ENCODE data around the gene RUFY4. TPM values are rescaled to one million over a fixed set of nuclear protein-coding genes. Genes with fewer than 3 reads are reported as not detected.

RUFY4 gene
- total RNA-seq = not detected

- peak; percentile 90 for DNase-seq
Measured at GRCh38 chr2:218068721-218069334, at the start of gene RUFY4. TSS of gene RUFY4 (plus strand) at chr2:218069253. CDS start at chr2:218070606, 1,353 bp downstream.

GRCh38 chr2:218019411-218020060 lies 49.5 kb upstream of the RUFY4 start:
- DNase-seq = no peak

GRCh38 chr2:218020281-218020680 lies 48.8 kb upstream of the RUFY4 start:
- no peak for DNase-seq

GRCh38 chr2:218020966-218021535 lies 48.0 kb upstream of the RUFY4 start:
- DNase-seq = no peak

GRCh38 chr2:218021536-218022071 lies 47.4 kb upstream of the RUFY4 start:
- DNase-seq = peak; percentile 30

GRCh38 chr2:218022131-218022850 lies 46.8 kb upstream of the RUFY4 start:
- no peak for DNase-seq

- DNase-seq = no peak
Measured at GRCh38 chr2:218022851-218023530, 46.1 kb upstream of the RUFY4 start.

- no peak for DNase-seq
Measured at GRCh38 chr2:218023636-218024035, 45.4 kb upstream of the RUFY4 start.

- no peak for DNase-seq
Measured at GRCh38 chr2:218024336-218024735, 44.7 kb upstream of the RUFY4 start.

- DNase-seq = no peak
Measured at GRCh38 chr2:218024871-218025270, 44.2 kb upstream of the RUFY4 start.

GRCh38 chr2:218026244-218026643 lies 42.8 kb upstream of the RUFY4 start:
- DNase-seq = no peak

GRCh38 chr2:218026676-218027425 lies 42.2 kb upstream of the RUFY4 start:
- DNase-seq = peak; percentile 28

GRCh38 chr2:218027426-218028188 lies 41.4 kb upstream of the RUFY4 start:
- DNase-seq = no peak

- no peak for DNase-seq
Measured at GRCh38 chr2:218028189-218028495, 40.9 kb upstream of the RUFY4 start.

GRCh38 chr2:218028562-218029348 lies 40.3 kb upstream of the RUFY4 start:
- DNase-seq = no peak

GRCh38 chr2:218029366-218030360 lies 39.4 kb upstream of the RUFY4 start:
- DNase-seq = peak; percentile 59

GRCh38 chr2:218030409-218031195 lies 38.5 kb upstream of the RUFY4 start:
- no peak for DNase-seq

- no peak for DNase-seq
Measured at GRCh38 chr2:218031261-218031660, 37.8 kb upstream of the RUFY4 start.
